K562 (cell line): ENCODE data around the gene AMBRA1.
A peak's percentile ranks its signal among the peaks of the same experiment; 100 is the strongest.

Source experiments
- CBFA2T2 ChIP-seq: fragments of 450-650 bp; conservative IDR thresholded peaks from 2 replicates; pipeline ENCODE4 v1.6.1; 2017; ENCODE audit warnings: mild to moderate bottlenecking
- EHMT2 ChIP-seq: fragments of 450-650 bp; IDR thresholded peaks from 2 replicates; pipeline ENCODE4 v1.6.1; 2018; ENCODE audit warnings: antibody characterized with exemption
- HDAC2 ChIP-seq: fragments of 450-650 bp; IDR thresholded peaks from 2 replicates; pipeline ENCODE4 v1.6.1; 2016; ENCODE audit warnings: mild to moderate bottlenecking
- HIVEP1 ChIP-seq: fragments of 250-450 bp; sonication (Bioruptor Pico); IDR thresholded peaks from 2 replicates; pipeline ENCODE4 v1.4.0; 2020; ENCODE audit warnings: mild to moderate bottlenecking
- NFIX ChIP-seq: fragments of 250-450 bp; sonication (Bioruptor Pico); IDR thresholded peaks from 2 replicates; pipeline ENCODE4 v1.4.0; 2020; ENCODE audit warnings: low read depth, mild to moderate bottlenecking, moderate library complexity
- NFYB ChIP-seq: IDR thresholded peaks from 2 replicates; pipeline ENCODE4 v1.6.1; 2011; ENCODE audit warnings: mild to moderate bottlenecking, moderate library complexity; ENCODE audit not compliant: insufficient read length; ENCODE audit errors: extremely low read depth
- POLR2A ChIP-seq: fragments of 450-650 bp; conservative IDR thresholded peaks from 2 replicates; pipeline ENCODE4 v1.6.1; 2016
- SIRT6 ChIP-seq: IDR thresholded peaks from one replicate; pipeline ENCODE4 v1.6.1; 2012; ENCODE audit warnings: low read depth, mild to moderate bottlenecking, control low read depth, inconsistent platforms, low read length, moderate library complexity
- ZEB2 ChIP-seq: fragments of 450-650 bp; IDR thresholded peaks from 2 replicates; pipeline ENCODE4 v1.6.1; 2016
- ZNF444 ChIP-seq: fragments of 250-450 bp; sonication (Bioruptor Pico); IDR thresholded peaks from 2 replicates; pipeline ENCODE4 v1.4.0; 2020; ENCODE audit warnings: mild to moderate bottlenecking, moderate library complexity
- TF ChIP-seq, protein P1 (sequence below), 3 experiments: IDR thresholded peaks in 2 of 3; conservative IDR thresholded peaks in 1 of 3; 2 replicates each; pipeline ENCODE4 v1.5.1; 2011 to 2012; ENCODE audit warnings: low read length in 3 of 3, mild to moderate bottlenecking in 3 of 3, control low read depth in 2 of 3, improper control_type of control experiment in 1 of 3, inconsistent platforms in 1 of 3, low read depth in 1 of 3, mixed read lengths in 1 of 3, moderate library complexity in 1 of 3; ENCODE audit not compliant: insufficient read depth in 2 of 3

GRCh38 chr11:46408407-46408986 lies 185.3 kb downstream of the AMBRA1 start:
- TF ChIP-seq NFYB = no peak
- TF ChIP-seq ZNF444 (CRISPR knock-in tag) = no peak
- TF ChIP-seq POLR2A = no peak
- TF ChIP-seq, protein P1, sequence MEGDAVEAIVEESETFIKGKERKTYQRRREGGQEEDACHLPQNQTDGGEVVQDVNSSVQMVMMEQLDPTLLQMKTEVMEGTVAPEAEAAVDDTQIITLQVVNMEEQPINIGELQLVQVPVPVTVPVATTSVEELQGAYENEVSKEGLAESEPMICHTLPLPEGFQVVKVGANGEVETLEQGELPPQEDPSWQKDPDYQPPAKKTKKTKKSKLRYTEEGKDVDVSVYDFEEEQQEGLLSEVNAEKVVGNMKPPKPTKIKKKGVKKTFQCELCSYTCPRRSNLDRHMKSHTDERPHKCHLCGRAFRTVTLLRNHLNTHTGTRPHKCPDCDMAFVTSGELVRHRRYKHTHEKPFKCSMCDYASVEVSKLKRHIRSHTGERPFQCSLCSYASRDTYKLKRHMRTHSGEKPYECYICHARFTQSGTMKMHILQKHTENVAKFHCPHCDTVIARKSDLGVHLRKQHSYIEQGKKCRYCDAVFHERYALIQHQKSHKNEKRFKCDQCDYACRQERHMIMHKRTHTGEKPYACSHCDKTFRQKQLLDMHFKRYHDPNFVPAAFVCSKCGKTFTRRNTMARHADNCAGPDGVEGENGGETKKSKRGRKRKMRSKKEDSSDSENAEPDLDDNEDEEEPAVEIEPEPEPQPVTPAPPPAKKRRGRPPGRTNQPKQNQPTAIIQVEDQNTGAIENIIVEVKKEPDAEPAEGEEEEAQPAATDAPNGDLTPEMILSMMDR (IDR thresholded peaks at IDR 0.05 in 2 of 3, conservative IDR thresholded peaks at IDR 0.05 in 1 of 3; ENCODE audit: insufficient read depth in 2 of 3, low read depth in 1 of 3, low read length in 3 of 3) = no peak
- TF ChIP-seq SIRT6 = no peak
- no peak for TF ChIP-seq HIVEP1 (CRISPR knock-in tag)
- TF ChIP-seq CBFA2T2 = no peak
- no peak for TF ChIP-seq HDAC2
- TF ChIP-seq EHMT2 = no peak
- TF ChIP-seq NFIX (CRISPR knock-in tag) = peak; percentile 52
- no peak for TF ChIP-seq ZEB2
